Gastroesophageal sphincter (tissue), 4 donors: ENCODE results near the gene TAGLN. TPM values are rescaled to one million over a fixed set of nuclear protein-coding genes. Genes with fewer than 3 reads are reported as not detected.

Experiments
- ATAC-seq: fragments of 150-250 bp; one replicate; pipeline ENCODE4 v1.9.1; 2016; ENCODE audit warnings: mild to moderate bottlenecking, moderate library complexity
- H3K27ac ChIP-seq, 4 donors: fragments of 200-600 bp; sonication (generic) in 3 of 4; 1 replicate in 3 of 4; 2 replicates in 1 of 4; pipeline ENCODE4 v1.5.1; 2016 to 2019
- H3K27me3 ChIP-seq: fragments of 200-600 bp; sonication (generic); one replicate; pipeline ENCODE4 v1.5.1; 2019
- H3K36me3 ChIP-seq, 2 donors: fragments of 200-600 bp; sonication (generic); one replicate each; pipeline ENCODE4 v1.5.1; 2019; ENCODE audit warnings: control low read depth in 1 of 2
- H3K4me1 ChIP-seq, 3 donors: fragments of 200-600 bp; sonication (generic); 1 replicate in 2 of 3; 2 replicates in 1 of 3; pipeline ENCODE4 v1.5.1; 2016 to 2019; ENCODE audit warnings: control low read depth in 2 of 3
- H3K4me3 ChIP-seq, 2 donors: fragments of 200-600 bp; sonication (generic); one replicate each; pipeline ENCODE4 v1.5.1; 2019; ENCODE audit warnings: mild to moderate bottlenecking in 1 of 2, moderate library complexity in 1 of 2
- H3K9me3 ChIP-seq, 3 donors: fragments of 200-600 bp; sonication (generic); one replicate each; pipeline ENCODE4 v1.5.1; 2017 to 2019; ENCODE audit warnings: control low read depth in 2 of 3
- EP300 ChIP-seq: sonication (generic); formaldehyde crosslinking; IDR thresholded peaks from one replicate; pipeline ENCODE4 v1.6.1; 2017; ENCODE audit warnings: antibody characterized with exemption, mild to moderate bottlenecking
- POLR2A ChIP-seq, 2 donors: fragments of 450-650 bp; IDR thresholded peaks; one replicate each; pipeline ENCODE4 v1.6.1; 2017; ENCODE audit warnings: antibody characterized with exemption in 2 of 2, mild to moderate bottlenecking in 2 of 2, moderate library complexity in 1 of 2
- POLR2AphosphoS5 ChIP-seq: sonication (generic); formaldehyde crosslinking; IDR thresholded peaks from one replicate; pipeline ENCODE4 v1.6.1; 2017; ENCODE audit warnings: antibody characterized with exemption
- WGBS, 2 donors: methylation state at CpG; one replicate each; pipeline ENCODE4 v1.1.5; 2018; ENCODE audit warnings: low coverage in 1 of 2; 5-methylcytosine and 5-hydroxymethylcytosine counted together
- total RNA-seq, 4 donors: library from RNA; depleted of rRNA; stranded (reverse); fragments of >200 nt; gene quantifications; one replicate each; pipeline ENCODE4 v1.1.0, GENCODE V29; 2016
- TF ChIP-seq, protein P1 (sequence below), 4 experiments: fragments of 200-600 bp in 2 of 4; fragments of 450-650 bp in 2 of 4; sonication (generic) in 1 of 4; IDR thresholded peaks; one replicate each; pipeline ENCODE4 v1.5.1; 2017 to 2019; ENCODE audit warnings: antibody characterized with exemption in 4 of 4, mild to moderate bottlenecking in 2 of 4, moderate library complexity in 2 of 4

TAGLN gene
- total RNA-seq, 4 donors from 2014 or later = 10,394 to 14,194 (median 13,050) TPM

DNA sequence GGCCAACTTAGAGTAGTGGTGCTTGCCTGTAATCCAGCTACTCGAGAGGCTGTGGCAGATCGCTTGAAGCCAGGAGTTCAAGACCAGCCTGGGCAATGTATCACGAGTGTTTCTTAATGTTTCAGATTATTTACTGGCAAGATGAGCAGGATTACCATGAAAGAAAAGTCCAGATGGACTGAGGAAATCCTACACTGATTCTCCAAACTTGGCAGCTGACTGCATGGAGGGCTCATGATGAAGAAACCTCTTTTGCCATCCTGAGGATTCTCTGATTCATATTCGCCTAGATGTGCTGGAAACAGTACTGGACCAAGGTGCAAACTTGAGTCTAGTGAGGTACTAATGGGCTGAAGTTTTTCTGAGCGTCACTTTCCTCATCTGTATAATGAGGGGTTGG is 23.4 kb upstream of the TAGLN start:
- no peaks in the 10 kb centered on the region for H3K27me3 ChIP-seq
- H3K36me3 ChIP-seq = peaks cover 0 to 14% of the 10 kb centered on the region in 2 donors
- H3K9me3 ChIP-seq = no peaks in the 10 kb centered on the region
- H3K4me1 ChIP-seq = peaks cover 0 to 63% (median 17%) of the 10 kb centered on the region in 3 donors
- ATAC-seq = no peak
- H3K4me3 ChIP-seq = no peak overlapping the region
- TF ChIP-seq POLR2A (IDR thresholded peaks at IDR 0.05) (no peak), POLR2AphosphoS5 (no peak), EP300 (no peak)
- TF ChIP-seq, protein P1, sequence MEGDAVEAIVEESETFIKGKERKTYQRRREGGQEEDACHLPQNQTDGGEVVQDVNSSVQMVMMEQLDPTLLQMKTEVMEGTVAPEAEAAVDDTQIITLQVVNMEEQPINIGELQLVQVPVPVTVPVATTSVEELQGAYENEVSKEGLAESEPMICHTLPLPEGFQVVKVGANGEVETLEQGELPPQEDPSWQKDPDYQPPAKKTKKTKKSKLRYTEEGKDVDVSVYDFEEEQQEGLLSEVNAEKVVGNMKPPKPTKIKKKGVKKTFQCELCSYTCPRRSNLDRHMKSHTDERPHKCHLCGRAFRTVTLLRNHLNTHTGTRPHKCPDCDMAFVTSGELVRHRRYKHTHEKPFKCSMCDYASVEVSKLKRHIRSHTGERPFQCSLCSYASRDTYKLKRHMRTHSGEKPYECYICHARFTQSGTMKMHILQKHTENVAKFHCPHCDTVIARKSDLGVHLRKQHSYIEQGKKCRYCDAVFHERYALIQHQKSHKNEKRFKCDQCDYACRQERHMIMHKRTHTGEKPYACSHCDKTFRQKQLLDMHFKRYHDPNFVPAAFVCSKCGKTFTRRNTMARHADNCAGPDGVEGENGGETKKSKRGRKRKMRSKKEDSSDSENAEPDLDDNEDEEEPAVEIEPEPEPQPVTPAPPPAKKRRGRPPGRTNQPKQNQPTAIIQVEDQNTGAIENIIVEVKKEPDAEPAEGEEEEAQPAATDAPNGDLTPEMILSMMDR (IDR thresholded peaks at IDR 0.05) = no peak
- 80 to 93% methylated on average over 3 of the region's 5 CpGs for WGBS, 2 donors
- peak overlapping the region in 3 of 4 donors; percentile 21 to 45 (median 27) for H3K27ac ChIP-seq

DNA sequence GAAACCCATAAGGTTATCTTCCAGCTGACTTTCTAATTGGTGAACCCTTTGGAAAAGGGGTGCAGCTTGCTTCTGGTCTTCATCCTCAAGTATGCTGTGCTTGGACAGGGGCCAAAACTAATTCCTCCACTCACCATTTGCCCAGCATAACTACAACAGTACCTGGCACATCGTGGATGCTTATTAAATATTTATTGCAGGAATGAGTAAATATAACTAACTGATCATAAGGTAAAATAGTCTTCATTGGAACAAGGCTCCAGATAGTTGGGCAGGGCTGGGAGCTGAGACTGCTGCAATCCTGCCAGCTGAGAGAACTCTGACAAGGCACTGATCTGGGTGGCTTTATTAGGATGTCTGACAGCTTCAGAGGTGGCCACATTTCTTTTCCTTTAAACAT is 23.0 kb upstream of the TAGLN start:
- peak overlapping the region in 2 of 4 donors; percentile 21 to 45 for H3K27ac ChIP-seq
- TF ChIP-seq EP300 (no peak), POLR2AphosphoS5 (no peak)
- TF ChIP-seq, protein P1 (IDR thresholded peaks at IDR 0.05) = no peak

DNA sequence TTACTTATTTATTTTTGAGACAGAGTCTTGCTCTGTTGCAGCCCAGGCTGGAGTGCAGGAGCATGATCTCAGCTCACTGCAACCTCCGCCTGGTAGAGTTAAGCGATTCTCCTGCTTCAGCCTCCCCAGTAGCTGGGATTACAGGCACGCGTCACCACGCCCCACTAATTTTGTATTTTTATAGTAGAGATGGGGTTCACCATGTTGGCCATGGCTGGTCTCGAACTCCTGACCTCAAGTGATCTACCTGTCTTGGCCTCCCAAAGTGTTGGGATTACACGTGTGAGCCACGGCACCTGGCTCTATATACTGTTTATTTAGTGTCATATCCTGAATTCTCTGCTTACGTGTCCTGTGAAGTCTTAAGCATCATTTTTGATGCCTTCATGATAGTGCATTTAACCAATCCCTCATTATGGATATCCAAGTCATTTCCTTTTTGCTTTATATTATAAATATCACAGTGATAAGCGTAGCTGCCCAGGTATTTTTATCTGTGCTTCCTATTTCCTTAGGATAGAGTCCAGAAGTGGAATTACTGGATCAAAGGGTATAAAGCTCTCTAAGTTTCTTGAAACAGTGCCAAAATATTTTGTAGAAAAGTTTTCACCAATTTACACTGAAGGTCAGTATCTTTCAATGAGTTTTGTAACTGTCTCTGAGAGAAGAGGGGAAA is 21.5 kb upstream of the TAGLN start:
- no peak for ATAC-seq
- Histone ChIP-seq H3K9me3 (no peaks in the 10 kb centered on the region), H3K27me3 (no peaks in the 10 kb centered on the region), H3K36me3 (peaks cover 0 to 11% of the 10 kb centered on the region in 2 donors), H3K4me3 (peak overlapping the region in 1 of 2 donors; percentile 84), H3K27ac (peak overlapping the region in 3 of 4 donors; percentile 96 to 98 (median 97)), H3K4me1 (peaks cover 0 to 66% (median 25%) of the 10 kb centered on the region in 3 donors)
- no peak for TF ChIP-seq POLR2A (IDR thresholded peaks at IDR 0.05)
- no peak for TF ChIP-seq POLR2AphosphoS5
- TF ChIP-seq, protein P1 (IDR thresholded peaks at IDR 0.05) = no peak
- no peak for TF ChIP-seq EP300
- WGBS, 2 donors = 64 to 65% methylated on average over 5 to 9 of the region's 10 CpGs

More for the DNA sequence above, 23.0 kb upstream of the TAGLN start:
- peaks cover 0 to 10% of the 10 kb centered on the region in 2 donors for H3K36me3 ChIP-seq
- no peaks in the 10 kb centered on the region for H3K9me3 ChIP-seq
- ATAC-seq = no peak
- H3K27me3 ChIP-seq = no peaks in the 10 kb centered on the region
- no peak overlapping the region for H3K4me3 ChIP-seq
- H3K4me1 ChIP-seq = peaks cover 0 to 64% (median 21%) of the 10 kb centered on the region in 3 donors
- 50 to 60% methylated on average over 1 of the region's 1 CpG for WGBS, 2 donors

DNA sequence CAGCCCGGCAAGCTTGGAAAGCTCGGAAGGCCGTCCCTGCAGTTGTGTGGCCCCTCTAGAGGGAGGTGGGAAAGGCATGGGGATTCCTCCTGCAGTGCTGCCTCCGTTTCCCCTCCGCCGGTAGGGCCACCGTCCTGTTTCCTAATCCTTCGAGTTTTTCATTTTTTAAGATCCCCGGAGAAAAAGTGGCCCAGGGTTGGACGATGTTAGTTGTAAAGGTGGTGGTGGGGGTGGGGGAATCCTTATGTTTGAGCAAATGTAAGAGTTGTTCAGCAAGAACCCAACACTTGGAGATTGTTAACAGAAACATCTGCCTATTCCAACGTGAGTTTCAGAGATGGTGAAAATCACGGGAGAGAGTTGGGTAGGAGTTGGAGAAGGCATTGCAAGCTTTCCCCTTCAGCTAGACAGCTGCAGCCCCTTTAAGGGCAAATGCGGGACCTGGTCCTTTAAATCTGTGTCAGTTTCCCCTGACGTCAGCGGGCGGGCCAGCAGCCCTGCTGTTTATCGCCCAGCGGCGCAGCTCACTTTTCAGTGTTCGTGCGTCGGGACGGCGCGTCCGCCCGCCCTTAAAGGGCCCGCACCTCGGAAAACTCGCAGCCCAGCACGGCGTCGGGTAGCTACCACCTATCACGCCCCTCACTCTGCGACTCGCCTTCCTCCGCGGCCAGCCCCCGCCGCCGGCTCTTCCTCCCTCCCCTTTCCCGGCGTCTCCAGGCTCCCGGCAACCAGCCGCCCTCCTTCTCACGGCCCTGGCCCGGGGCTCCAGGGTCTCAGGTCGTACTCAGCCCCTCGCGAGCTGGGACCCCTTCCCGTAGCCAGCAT is 20.7 kb upstream of the TAGLN start, which contains the start of gene SIDT2:
Gene SIDT2 (plus strand): TSS at position 534 of the 825 bp plus-strand sequence. CDS start 521 bp downstream, outside the sequence.
- TF ChIP-seq POLR2AphosphoS5 (peak; percentile 97), EP300 (no peak), POLR2A (IDR thresholded peaks at IDR 0.05) (peak; percentile 89 to 93)
- TF ChIP-seq, protein P1 (IDR thresholded peaks at IDR 0.05) = peak in 1 of 4 experiments; percentile 6
- no peaks in the 10 kb centered on the region for H3K9me3 ChIP-seq
- peaks cover 0 to 59% (median 25%) of the 10 kb centered on the region in 3 donors for H3K4me1 ChIP-seq
- peaks cover 0 to 18% of the 10 kb centered on the region in 2 donors for H3K36me3 ChIP-seq
- peak within 1 kb of the TSS; percentile 84 to 88 for H3K4me3 ChIP-seq
- WGBS, 2 donors = 0 to 2% methylated on average over 10 to 12 of the region's 51 CpGs
- H3K27ac ChIP-seq = peak within 1 kb of the TSS; percentile 96 to 98 (median 96)
- ATAC-seq = peak; percentile 96
- no peaks in the 10 kb centered on the region for H3K27me3 ChIP-seq
